ENCODE results near the gene WFIKKN2. TPM values are rescaled to one million over a fixed set of nuclear protein-coding genes. Genes with fewer than 3 reads are reported as not detected.

The WFIKKN2 gene
- total and polyA plus RNA-seq, 2 of the 13 experiments (the other 11 are each of a cell fraction or from before 2014, with no cell fraction given) = not detected

DNA sequence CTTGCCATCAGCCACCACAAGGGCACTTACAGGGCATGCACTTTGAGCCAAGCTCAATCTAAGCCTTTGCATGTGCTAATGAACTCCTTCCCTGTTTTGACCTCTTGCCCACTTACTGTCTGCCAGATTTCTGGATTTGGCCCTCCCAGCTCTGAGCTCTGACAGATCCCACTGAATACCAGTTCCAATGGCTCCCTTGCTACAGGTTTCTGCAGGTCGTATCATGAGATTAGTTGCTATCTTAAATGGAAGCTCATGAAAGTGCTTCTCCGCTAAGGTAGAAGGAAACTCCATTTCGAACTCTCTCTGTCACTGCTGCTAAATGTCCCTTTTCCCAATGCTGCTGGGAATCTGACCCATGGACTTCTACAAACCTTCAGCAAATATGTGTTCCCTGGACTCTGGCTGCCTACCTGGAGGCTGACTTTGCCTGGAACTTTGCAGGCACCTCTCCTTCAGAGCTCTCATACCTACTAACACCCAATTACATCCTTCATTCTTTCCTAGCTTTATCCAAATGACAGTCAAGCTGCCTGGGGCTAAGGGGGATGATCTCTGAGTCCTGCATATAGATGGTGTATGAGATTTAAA, 54.2 kb downstream of the WFIKKN2 start:
- BruUV-seq (replicated peaks) = no TSS peak
- peaks cover 96% of the 10 kb centered on the region for H3K4me1 ChIP-seq (ENCODE audit: insufficient read depth, low read length)
- in situ Hi-C loops (cut with HindIII; ENCODE audit: extremely low pct_ligation_motif_present, low pct_unique_long_range_greater_than_20kb) = no loop called here
- peak overlapping the region; percentile 45 for H3K9ac ChIP-seq (ENCODE audit: insufficient read depth, low read depth, low read length)
- H3K4me2 ChIP-seq (ENCODE audit: low read depth, low read length) = peak overlapping the region; percentile 96
- DNase-seq (ENCODE audit: low spot score) (peak; percentile 83), FAIRE-seq (peak; percentile 79), ATAC-seq (peak; percentile 59)
- no peaks in the 10 kb centered on the region for H3K27me3 ChIP-seq (ENCODE audit: control insufficient read depth in 1 of 2, insufficient read depth in 2 of 2, low read length in 2 of 2)
- intact Hi-C loops (cut with micrococcal nuclease; ENCODE audit: unreplicated experiment) = loop anchor here (1.0 kb wide), 1 partner anchor 10 kb away; no protein-coding TSS in a partner anchor
- peak overlapping the region; percentile 0 to 72 (median 19); a peak in 3 of 6 replicates for H3K4me3 ChIP-seq (replicated peaks in 1 of 3; ENCODE audit: insufficient read depth in 1 of 3, low read depth in 2 of 3, low read length in 3 of 3)
- ChIA-PET POLR2A (interaction anchor here (0.7 to 12.8 kb wide), 15 partner anchors 8 to 348 kb away, joined by 3 to 343 read pairs (median 7); partner anchors contain the start of genes LUC7L3 and TOB1), CTCF (ENCODE audit: low intra/inter-chr PET ratio, low total read pairs) (no interaction called here)
- no peaks in the 10 kb centered on the region for H3K9me3 ChIP-seq (ENCODE audit: low read length)
- H3K36me3 ChIP-seq (replicated peaks in 1 of 2; ENCODE audit: control insufficient read depth in 1 of 2, insufficient read depth in 2 of 2, low read length in 2 of 2) = no peaks in the 10 kb centered on the region
- peaks cover 10% of the 10 kb centered on the region for H3K79me2 ChIP-seq (ENCODE audit: insufficient read depth, low read length)
- no peaks in the 10 kb centered on the region for H4K20me1 ChIP-seq (ENCODE audit: insufficient read depth, low read length)
- WGBS (ENCODE audit: low lambda C conversion rate) = 5% methylated on average over 3 of the region's 3 CpGs
- H2AFZ ChIP-seq (ENCODE audit: low read length) = no peak overlapping the region
- peak overlapping the region; percentile 84 for H3K27ac ChIP-seq (ENCODE audit: extremely low read length, insufficient read depth, low read length)
- TF ChIP-seq JUND (CRISPR knock-in tag; IDR thresholded peaks at IDR 0.05) (no peak), SMARCE1 (IDR thresholded peaks at IDR 0.05; ENCODE audit: borderline replicate concordance) (no peak), SSRP1 (CRISPR knock-in tag; IDR thresholded peaks at IDR 0.05) (peak; percentile 88), KLF11 (CRISPR knock-in tag; IDR thresholded peaks at IDR 0.05) (no peak), NRL (CRISPR knock-in tag; IDR thresholded peaks at IDR 0.05; ENCODE audit: borderline replicate concordance) (no peak), SNAPC2 (CRISPR knock-in tag; IDR thresholded peaks at IDR 0.05) (peak; percentile 72; the same call in 1 of the 2 replicates), ZNF878 (CRISPR knock-in tag; IDR thresholded peaks at IDR 0.05) (no peak), PHF21A (CRISPR knock-in tag; IDR thresholded peaks at IDR 0.05) (no peak; the same call in 1 of the 2 replicates), KDM5B (CRISPR knock-in tag; IDR thresholded peaks at IDR 0.05; ENCODE audit: borderline replicate concordance) (no peak), RBM39 (IDR thresholded peaks at IDR 0.05; ENCODE audit: low read depth, low read length, poor library complexity, severe bottlenecking) (no peak), ZNF484 (CRISPR knock-in tag; IDR thresholded peaks at IDR 0.05; ENCODE audit: borderline replicate concordance, low read depth) (no peak), SPEN (CRISPR knock-in tag; IDR thresholded peaks at IDR 0.05; ENCODE audit: low read depth) (peak; percentile 62; the same call in 1 of the 2 replicates), ZKSCAN8 (CRISPR knock-in tag; IDR thresholded peaks at IDR 0.05; ENCODE audit: borderline replicate concordance) (no peak), SP1 (IDR thresholded peaks at IDR 0.05) (no peak), SP1 (CRISPR knock-in tag; IDR thresholded peaks at IDR 0.05) (no peak), ZNF274 (CRISPR knock-in tag; IDR thresholded peaks at IDR 0.05) (peak; percentile 81; the same call in 1 of the 2 replicates), SIN3A (IDR thresholded peaks at IDR 0.05; ENCODE audit: borderline replicate concordance, low read depth, low read length) (no peak), ZC3H4 (CRISPR knock-in tag; IDR thresholded peaks at IDR 0.05; ENCODE audit: borderline replicate concordance) (no peak), ZNF777 (CRISPR knock-in tag; IDR thresholded peaks at IDR 0.05) (0 out of 2 replicates have a peak, but pooled peaks have one; percentile 18)
- TF ChIP-seq, protein P1, sequence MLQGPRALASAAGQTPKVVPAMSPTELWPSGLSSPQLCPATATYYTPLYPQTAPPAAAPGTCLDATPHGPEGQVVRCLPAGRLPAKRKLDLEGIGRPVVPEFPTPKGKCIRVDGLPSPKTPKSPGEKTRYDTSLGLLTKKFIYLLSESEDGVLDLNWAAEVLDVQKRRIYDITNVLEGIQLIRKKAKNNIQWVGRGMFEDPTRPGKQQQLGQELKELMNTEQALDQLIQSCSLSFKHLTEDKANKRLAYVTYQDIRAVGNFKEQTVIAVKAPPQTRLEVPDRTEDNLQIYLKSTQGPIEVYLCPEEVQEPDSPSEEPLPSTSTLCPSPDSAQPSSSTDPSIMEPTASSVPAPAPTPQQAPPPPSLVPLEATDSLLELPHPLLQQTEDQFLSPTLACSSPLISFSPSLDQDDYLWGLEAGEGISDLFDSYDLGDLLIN (CRISPR knock-in tag; IDR thresholded peaks at IDR 0.05; ENCODE audit: borderline replicate concordance) = no peak
- TF ChIP-seq, protein P2, sequence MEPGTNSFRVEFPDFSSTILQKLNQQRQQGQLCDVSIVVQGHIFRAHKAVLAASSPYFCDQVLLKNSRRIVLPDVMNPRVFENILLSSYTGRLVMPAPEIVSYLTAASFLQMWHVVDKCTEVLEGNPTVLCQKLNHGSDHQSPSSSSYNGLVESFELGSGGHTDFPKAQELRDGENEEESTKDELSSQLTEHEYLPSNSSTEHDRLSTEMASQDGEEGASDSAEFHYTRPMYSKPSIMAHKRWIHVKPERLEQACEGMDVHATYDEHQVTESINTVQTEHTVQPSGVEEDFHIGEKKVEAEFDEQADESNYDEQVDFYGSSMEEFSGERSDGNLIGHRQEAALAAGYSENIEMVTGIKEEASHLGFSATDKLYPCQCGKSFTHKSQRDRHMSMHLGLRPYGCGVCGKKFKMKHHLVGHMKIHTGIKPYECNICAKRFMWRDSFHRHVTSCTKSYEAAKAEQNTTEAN (CRISPR knock-in tag; conservative IDR thresholded peaks at IDR 0.05) = peak; percentile 53; the same call in 1 of the 2 replicates
- TF ChIP-seq, protein P3, sequence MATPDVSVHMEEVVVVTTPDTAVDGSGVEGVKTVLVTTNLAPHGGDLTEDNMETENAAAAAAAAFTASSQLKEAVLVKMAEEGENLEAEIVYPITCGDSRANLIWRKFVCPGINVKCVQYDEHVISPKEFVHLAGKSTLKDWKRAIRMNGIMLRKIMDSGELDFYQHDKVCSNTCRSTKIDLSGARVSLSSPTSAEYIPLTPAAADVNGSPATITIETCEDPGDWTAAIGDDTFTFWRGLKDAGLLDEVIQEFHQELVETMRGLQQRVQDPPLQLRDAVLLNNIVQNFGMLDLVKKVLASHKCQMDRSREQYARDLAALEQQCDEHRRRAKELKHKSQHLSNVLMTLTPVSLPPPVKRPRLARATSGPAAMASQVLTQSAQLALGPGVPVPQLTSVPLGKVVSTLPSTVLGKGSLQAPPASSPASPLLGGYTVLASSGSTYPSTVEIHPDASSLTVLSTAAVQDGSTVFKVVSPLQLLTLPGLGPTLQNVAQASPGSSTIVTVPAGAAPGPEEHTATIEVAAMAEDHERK (CRISPR knock-in tag; IDR thresholded peaks at IDR 0.05; ENCODE audit: low read depth) = no peak
- TF ChIP-seq, protein P4, sequence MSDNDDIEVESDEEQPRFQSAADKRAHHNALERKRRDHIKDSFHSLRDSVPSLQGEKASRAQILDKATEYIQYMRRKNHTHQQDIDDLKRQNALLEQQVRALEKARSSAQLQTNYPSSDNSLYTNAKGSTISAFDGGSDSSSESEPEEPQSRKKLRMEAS (IDR thresholded peaks at IDR 0.05) = no peak
